Stimulated activated naive CD8-positive, alpha-beta T cell treated with anti-CD3 and anti-CD28 coated beads, Interleukin-15, amount 100 ng/mL, for 72 hours (primary cell): ENCODE measurements around the gene FCRL3.

Source experiments
- ATAC-seq: fragments of 150-1000 bp; cut with Tn5 transposase; 2 replicates; pipeline ENCODE4 v1.10.0; 2021; ENCODE audit warnings: mild to moderate bottlenecking, moderate library complexity
- DNase-seq, 2 donors: peaks; one replicate each; pipeline ENCODE4 v3.0.0; 2021 to 2022
- H3K27ac Mint-ChIP-seq, 2 donors: one replicate each; pipeline ENCODE4 v1.8.0; 2022; ENCODE audit warnings: mild to moderate bottlenecking in 2 of 2, mixed read lengths in 2 of 2, moderate library complexity in 2 of 2
- H3K27me3 Mint-ChIP-seq: one replicate; pipeline ENCODE4 v1.8.0; 2022; ENCODE audit warnings: mixed read lengths
- H3K4me1 Mint-ChIP-seq: one replicate; pipeline ENCODE4 v1.8.0; 2022; ENCODE audit warnings: mild to moderate bottlenecking, mixed read lengths
- H3K4me3 Mint-ChIP-seq, 2 donors: one replicate each; pipeline ENCODE4 v1.8.0; 2022; ENCODE audit warnings: mild to moderate bottlenecking in 2 of 2, mixed read lengths in 2 of 2, moderate library complexity in 1 of 2
- H3K9me3 Mint-ChIP-seq, 2 donors: one replicate each; pipeline ENCODE4 v1.8.0; 2022; ENCODE audit warnings: mixed read lengths in 2 of 2

The FCRL3 gene

DNA sequence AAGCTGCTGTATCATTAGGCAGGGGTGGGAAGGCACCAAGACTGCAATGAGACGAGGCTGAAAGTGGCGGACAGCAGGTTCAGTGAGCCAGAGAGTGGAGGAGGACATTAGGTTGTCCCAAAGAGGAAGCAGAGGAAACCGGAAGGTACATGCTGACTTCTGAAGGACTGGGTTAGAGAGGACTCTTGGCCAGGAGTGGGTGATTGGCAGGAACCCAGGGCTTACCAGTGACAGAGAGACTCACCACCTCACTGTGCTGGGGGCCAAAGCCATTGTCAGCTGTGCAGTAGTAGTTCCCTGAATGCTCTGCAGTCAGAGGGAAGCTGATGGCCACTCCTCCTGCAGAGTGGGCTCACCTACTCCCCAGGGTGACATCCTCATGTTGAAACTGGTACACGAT is 60.8 kb downstream of the FCRL3 start:
- Mint-ChIP-seq H3K4me1 (no peaks in the 10 kb centered on the region), H3K27me3 (no peaks in the 10 kb centered on the region), H3K27ac (no peak overlapping the region), H3K4me3 (no peak overlapping the region), H3K9me3 (no peaks in the 10 kb centered on the region)
- DNase-seq: no peak
- no peak for ATAC-seq

DNA sequence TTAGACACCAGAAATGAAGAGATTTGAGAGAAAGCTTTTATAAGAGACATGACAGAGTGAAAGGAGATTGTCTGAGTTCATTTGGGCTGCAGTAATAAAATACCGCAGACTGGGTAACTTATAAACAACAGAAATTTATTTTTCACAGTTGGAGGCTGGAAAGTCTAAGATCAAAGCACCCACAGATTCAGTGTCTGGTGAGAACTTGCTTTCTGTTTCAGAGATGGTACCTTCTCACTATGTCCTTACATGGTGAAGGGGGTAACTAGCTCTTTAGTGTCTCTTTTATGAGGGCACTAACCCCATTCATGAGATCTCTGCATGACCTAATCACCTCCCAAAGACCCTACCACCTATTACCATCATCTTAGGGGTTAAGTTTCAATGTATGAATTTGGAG is 71.8 kb downstream of the FCRL3 start:
- H3K4me3 Mint-ChIP-seq: no peak overlapping the region
- DNase-seq (no peak), ATAC-seq (peak; percentile 64)
- H3K27me3 Mint-ChIP-seq: peaks cover 25% of the 10 kb centered on the region
- H3K27ac Mint-ChIP-seq: no peak overlapping the region
- no peaks in the 10 kb centered on the region for H3K9me3 Mint-ChIP-seq
- H3K4me1 Mint-ChIP-seq: peaks cover 10% of the 10 kb centered on the region
